GM12891 (cell line): ENCODE results near the gene NKAIN2.

Source experiments
- POLR2A ChIP-seq: IDR thresholded peaks from 2 replicates; pipeline ENCODE4 v1.6.1; 2011; ENCODE audit warnings: low read depth, low read length, control low read depth
- POLR2AphosphoS5 ChIP-seq: IDR thresholded peaks from 2 replicates; pipeline ENCODE4 v1.6.1; 2011; ENCODE audit warnings: low read depth, low read length, control low read depth

DNA sequence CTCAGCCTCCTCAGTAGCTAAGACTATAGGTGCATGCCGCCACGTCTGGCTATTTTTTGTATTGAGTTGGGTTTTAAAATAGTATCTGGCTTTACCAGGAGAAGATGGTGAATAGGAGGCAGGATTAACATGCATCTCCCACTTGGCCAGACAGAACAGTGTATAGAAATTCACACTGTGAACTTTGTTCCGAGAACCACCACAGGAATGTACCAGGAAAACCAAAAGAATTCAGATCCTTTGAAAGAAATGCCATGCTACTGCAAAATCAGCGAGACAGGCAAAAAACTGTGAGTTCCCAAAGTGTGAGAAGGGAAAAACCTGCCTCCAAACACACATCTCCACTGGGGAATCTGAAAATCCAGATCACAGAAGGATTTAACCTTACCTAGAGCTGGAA lies 327.6 kb downstream of the NKAIN2 start:
- TF ChIP-seq POLR2A (no peak), POLR2AphosphoS5 (no peak)
